Measurements from ENCODE around the gene PRIM1. TPM values are rescaled to one million over a fixed set of nuclear protein-coding genes. Genes with fewer than 3 reads are reported as not detected.
"Not testable (repeated sequence)": the region's sequence is repeated elsewhere in the genome, so short reads cannot be mapped to it uniquely, and the experiment has no call there.

The PRIM1 gene
- total and polyA plus RNA-seq, 2 donors from 2014 or later: 3.2 to 4.9 TPM

- no peak for FAIRE-seq
- no peak overlapping the region for H3K9ac ChIP-seq (ENCODE audit: low read length in 3 of 3)
- H3K4me3 ChIP-seq (ENCODE audit: low read length in 3 of 3): no peak overlapping the region
- no peaks in the 10 kb centered on the region for H3K27me3 ChIP-seq (ENCODE audit: control insufficient read depth, insufficient read depth, low read length)
- no peak overlapping the region for H3K27ac ChIP-seq (ENCODE audit: low read depth in 2 of 2, low read length in 2 of 2)
- TF ChIP-seq CTCF (IDR thresholded peaks at IDR 0.05; ENCODE audit: borderline replicate concordance, extremely low read depth, insufficient read depth): no peak
- no peaks in the 10 kb centered on the region for H3K36me3 ChIP-seq (ENCODE audit: control insufficient read depth in 2 of 3, insufficient read depth in 3 of 3, low read length in 3 of 3)
- no peaks in the 10 kb centered on the region for H3K4me1 ChIP-seq (ENCODE audit: control insufficient read depth in 2 of 3, insufficient read depth in 2 of 3, low read depth in 1 of 3, low read length in 3 of 3)
- DNase-seq: no peak
- H3K9me3 ChIP-seq (ENCODE audit: control insufficient read depth in 2 of 3, insufficient read depth in 1 of 3, low read length in 3 of 3): no peaks in the 10 kb centered on the region
- intact Hi-C loops (cut with DNase I): no loop called here
Observed at GRCh38 chr12:56792678-56793077, 40.6 kb upstream of the PRIM1 start.

GRCh38 chr12:56789429-56789828, 37.3 kb upstream of the PRIM1 start:
- H3K36me3 ChIP-seq (ENCODE audit: control insufficient read depth in 2 of 3, insufficient read depth in 3 of 3, low read length in 3 of 3); H3K27me3 ChIP-seq (ENCODE audit: control insufficient read depth, insufficient read depth, low read length); DNase-seq; H3K4me3 ChIP-seq (ENCODE audit: low read length in 3 of 3); H3K27ac ChIP-seq (ENCODE audit: low read depth in 2 of 2, low read length in 2 of 2); intact Hi-C loops (cut with DNase I); H3K9me3 ChIP-seq (ENCODE audit: control insufficient read depth in 2 of 3, insufficient read depth in 1 of 3, low read length in 3 of 3); H3K9ac ChIP-seq (ENCODE audit: low read length in 3 of 3); H3K4me1 ChIP-seq (ENCODE audit: control insufficient read depth in 2 of 3, insufficient read depth in 2 of 3, low read depth in 1 of 3, low read length in 3 of 3); FAIRE-seq: not testable (repeated sequence)

- intact Hi-C loops (cut with DNase I): no loop called here
- Histone ChIP-seq H3K27ac (ENCODE audit: low read depth in 2 of 2, low read length in 2 of 2) (no peak overlapping the region), H3K27me3 (ENCODE audit: control insufficient read depth, insufficient read depth, low read length) (no peaks in the 10 kb centered on the region), H3K4me1 (ENCODE audit: control insufficient read depth in 2 of 3, insufficient read depth in 2 of 3, low read depth in 1 of 3, low read length in 3 of 3) (no peaks in the 10 kb centered on the region), H3K9me3 (ENCODE audit: control insufficient read depth in 2 of 3, insufficient read depth in 1 of 3, low read length in 3 of 3) (no peaks in the 10 kb centered on the region), H3K36me3 (ENCODE audit: control insufficient read depth in 2 of 3, insufficient read depth in 3 of 3, low read length in 3 of 3) (no peaks in the 10 kb centered on the region), H3K9ac (ENCODE audit: low read length in 3 of 3) (no peak overlapping the region), H3K4me3 (ENCODE audit: low read length in 3 of 3) (no peak overlapping the region)
- no peak for DNase-seq
- no peak for FAIRE-seq
- no peak for TF ChIP-seq CTCF (IDR thresholded peaks at IDR 0.05; ENCODE audit: borderline replicate concordance, extremely low read depth, insufficient read depth)
Observed at GRCh38 chr12:56787498-56787897, 35.4 kb upstream of the PRIM1 start.

- Histone ChIP-seq H3K9me3 (ENCODE audit: control insufficient read depth in 2 of 3, insufficient read depth in 1 of 3, low read length in 3 of 3) (no peaks in the 10 kb centered on the region), H3K4me3 (ENCODE audit: low read length in 3 of 3) (no peak overlapping the region), H3K36me3 (ENCODE audit: control insufficient read depth in 2 of 3, insufficient read depth in 3 of 3, low read length in 3 of 3) (no peaks in the 10 kb centered on the region), H3K27ac (ENCODE audit: low read depth in 2 of 2, low read length in 2 of 2) (no peak overlapping the region), H3K27me3 (ENCODE audit: control insufficient read depth, insufficient read depth, low read length) (no peaks in the 10 kb centered on the region), H3K4me1 (ENCODE audit: control insufficient read depth in 2 of 3, insufficient read depth in 2 of 3, low read depth in 1 of 3, low read length in 3 of 3) (no peaks in the 10 kb centered on the region), H3K9ac (ENCODE audit: low read length in 3 of 3) (no peak overlapping the region)
- TF ChIP-seq CTCF (IDR thresholded peaks at IDR 0.05; ENCODE audit: borderline replicate concordance, extremely low read depth, insufficient read depth): no peak
- intact Hi-C loops (cut with DNase I): no loop called here
- DNase-seq (no peak), FAIRE-seq (no peak)
Observed at GRCh38 chr12:56785874-56786273, 33.8 kb upstream of the PRIM1 start.

Measured in kidney (tissue), 14 donors.